NCI-H774 (cell line): ENCODE results near the gene TES.
"Not testable (repeated sequence)": the region's sequence is repeated elsewhere in the genome, so short reads cannot be mapped to it uniquely, and the experiment has no call there.

ENCODE experiments used
- DNase-seq: peaks from one replicate; lab custom pipeline; 2025; lab: John Stamatoyannopoulos, UW

Gene TES

GRCh38 chr7:116210345-116211005 is at the start of gene TES:
Gene TES, plus strand, starts transcription at chr7:116210539. Its CDS starts 169 bp downstream, at chr7:116210708.
- DNase-seq = peak; percentile 80

GRCh38 chr7:116161728-116162127 is 48.6 kb upstream of the TES start:
- DNase-seq = no peak

DNA sequence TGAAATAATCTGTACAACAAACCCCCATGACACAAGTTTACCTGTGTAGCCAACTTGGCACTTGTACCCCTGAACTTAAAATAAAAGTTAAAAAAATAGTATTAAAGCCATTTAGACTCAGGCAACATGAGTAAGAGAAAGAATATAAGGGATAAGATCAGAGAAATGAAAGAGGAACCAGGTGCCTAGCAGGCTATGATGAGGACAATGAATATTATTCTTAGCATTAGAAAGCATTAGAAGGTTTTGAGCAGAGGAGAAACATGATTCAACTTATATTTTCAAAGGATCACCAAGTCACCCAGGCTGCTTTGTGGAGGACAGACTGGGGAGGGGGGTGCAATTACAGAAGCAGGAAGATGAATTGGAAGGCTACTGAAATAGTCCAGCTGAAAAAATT is 48.1 kb upstream of the TES start:
- DNase-seq = no peak

DNA sequence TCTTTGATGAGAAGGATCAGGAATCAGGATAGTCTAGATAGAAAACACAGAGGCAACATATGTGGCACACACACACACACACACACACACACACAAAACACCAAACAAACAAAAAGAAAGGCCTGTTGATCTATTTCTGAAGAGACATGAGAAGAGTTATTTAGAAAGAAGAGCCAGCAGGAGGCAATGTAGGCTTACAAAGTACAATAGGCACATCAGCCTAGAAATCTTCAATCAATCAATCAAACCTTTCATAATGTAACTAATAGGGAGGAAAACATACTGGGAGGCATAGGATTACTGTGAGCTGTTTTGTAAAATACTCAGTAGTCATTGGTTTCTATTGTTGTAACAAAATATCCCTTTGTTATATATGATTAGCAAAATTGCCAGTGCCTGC is 47.3 kb upstream of the TES start:
- DNase-seq = no peak

DNA sequence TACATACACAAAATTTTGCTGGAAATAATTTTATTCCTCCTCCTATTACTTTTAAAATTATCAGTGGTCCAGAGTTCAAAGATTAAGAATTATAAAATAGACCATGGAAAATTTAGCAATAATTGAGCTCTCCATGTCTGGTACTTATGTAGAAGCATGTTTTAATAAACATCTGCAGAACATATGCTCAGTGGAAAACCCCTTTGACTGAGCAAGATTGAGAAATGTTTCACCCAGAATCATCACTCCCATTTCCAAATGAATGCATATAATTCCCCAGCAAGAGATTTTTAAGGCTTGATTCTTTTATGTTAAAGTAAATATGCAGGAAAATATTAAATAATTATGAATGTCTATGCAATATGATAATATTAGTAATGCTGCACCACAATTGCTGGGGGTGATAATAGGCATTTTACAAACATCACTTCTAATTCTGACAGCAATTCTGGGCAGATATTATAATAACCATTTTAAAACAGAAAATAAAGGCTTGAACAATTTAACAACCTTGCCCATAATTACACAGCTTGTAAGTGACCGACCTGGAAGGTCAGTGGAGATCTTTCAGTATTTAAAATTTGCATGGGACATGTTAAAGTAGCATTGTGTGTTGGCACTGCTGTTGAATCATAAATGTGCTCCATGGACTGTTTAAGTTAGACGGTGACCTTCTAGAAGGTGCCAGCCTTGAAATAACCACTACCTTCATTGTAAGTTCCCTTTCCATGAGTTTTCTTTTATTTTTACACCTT is 45.6 kb upstream of the TES start:
- no peak for DNase-seq

DNA sequence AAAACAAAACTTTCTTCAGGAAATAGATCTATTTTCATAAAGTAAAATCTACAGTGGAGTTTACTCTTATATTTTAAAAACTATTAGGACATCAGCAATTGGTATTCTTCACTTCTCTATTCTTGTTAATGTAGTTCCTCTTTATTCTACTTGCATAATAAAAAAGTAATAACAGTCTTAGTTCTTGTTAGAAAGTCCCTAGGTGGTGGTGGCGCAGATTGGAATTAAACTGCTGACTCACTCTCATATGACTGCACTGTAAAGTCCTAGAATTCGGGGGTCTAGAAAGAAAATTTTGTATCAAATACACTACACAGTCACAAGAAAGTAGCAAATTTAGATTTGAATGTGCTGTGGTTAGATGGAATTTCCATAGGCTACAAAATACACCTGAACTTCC is 44.6 kb upstream of the TES start:
- DNase-seq = no peak

GRCh38 chr7:116166156-116166555 is 44.2 kb upstream of the TES start:
- no peak for DNase-seq

GRCh38 chr7:116167177-116167576 is 43.2 kb upstream of the TES start:
- no peak for DNase-seq

DNA sequence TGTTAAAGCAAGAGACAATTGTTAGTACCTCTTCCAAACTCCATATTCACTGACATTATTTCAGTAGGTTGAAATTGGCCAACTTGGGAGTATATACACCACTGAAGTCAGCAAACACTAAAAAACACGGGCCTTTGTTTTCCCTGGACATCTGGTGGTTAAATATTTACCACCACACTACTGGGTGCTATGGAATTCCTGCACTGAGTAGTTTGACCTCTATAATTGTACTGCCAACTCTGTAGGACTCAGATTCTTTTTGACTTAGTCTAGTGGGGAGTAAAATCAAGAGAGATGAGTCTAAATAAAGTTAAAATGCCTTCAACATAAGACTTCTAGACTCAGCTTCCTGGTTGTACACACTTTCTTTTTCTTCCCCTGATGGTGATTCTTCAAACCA is 41.3 kb upstream of the TES start:
- no peak for DNase-seq

DNA sequence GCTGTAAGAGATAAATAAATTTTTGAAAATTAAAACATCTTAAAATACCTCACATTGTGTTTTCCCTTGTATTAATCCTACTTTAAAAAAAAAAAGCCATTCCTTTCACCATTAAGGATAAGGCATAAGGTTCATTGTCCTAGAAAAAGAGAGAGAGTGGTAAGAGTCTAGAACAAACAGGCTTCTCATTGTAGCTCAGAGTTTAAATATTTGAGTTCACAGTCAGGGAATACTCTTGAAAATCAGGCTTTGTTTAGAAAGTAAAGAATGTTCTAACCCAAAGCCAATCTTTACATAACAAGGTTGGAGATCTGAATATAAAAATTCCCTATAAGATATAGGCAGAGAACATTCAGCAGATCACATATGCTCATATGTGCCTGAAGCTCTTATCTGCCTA is 40.2 kb upstream of the TES start:
- DNase-seq = no peak

DNA sequence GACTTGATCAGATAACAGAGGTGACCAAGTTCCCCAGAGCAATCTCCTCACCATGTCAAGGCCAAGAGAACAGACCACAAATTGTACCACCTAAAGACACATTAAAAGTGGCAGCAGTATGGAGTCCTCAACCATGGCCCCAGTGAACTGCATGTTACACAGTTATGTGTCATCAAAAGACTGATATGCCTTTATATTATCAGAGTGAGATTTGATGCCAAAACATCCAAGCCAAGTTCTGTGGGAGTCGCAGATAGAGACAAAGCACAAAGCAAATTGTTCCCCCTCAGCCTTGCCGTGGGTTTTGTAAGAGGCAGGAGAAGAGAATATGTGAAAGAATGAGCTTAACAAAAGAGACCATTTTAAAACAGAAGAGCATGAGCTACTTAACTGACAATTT is 39.2 kb upstream of the TES start:
- no peak for DNase-seq

DNA sequence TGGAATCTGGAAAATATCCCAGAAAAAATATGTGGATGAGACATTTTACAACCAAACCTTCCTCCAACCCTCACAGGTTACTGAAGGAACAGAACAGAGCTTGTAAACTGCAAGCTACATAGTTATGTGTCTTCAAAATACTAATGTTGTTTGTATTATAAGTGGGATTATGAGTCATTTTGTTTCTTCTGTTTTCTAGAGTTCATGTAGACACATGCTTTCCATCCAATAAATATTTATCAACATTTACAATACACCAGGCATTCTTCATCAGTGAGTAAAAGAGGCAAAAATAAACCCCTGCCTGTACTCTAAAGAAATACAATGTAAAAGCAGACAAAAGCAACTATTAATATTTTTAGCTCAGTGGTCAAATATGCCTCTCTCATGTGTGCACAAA is 38.0 kb upstream of the TES start:
- DNase-seq = no peak

GRCh38 chr7:116173051-116174028 is 37.0 kb upstream of the TES start:
- peak; percentile 48 for DNase-seq

- DNase-seq = not testable (repeated sequence)
Observed at GRCh38 chr7:116175095-116175494, 35.2 kb upstream of the TES start.

DNA sequence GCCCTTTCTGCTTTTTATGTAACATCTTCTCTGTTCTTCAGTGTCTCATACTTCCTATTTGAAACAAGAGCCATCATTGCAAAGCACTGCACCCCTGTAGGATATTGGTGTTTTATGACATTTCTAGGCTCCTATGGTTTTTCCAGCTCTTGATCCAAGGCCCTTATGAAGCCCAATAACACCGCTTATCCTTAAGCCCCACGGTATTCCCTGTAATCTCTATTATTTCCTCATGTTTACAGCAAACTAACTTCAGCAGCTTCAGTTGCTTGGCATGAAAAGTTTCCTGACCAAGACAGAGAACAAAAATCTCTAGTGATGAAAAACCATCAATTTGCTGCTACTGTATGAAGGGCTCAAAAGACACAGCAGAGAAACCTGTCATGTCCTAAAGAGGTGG is 34.1 kb upstream of the TES start:
- no peak for DNase-seq

GRCh38 chr7:116177009-116177408 is 33.3 kb upstream of the TES start:
- no peak for DNase-seq

DNA sequence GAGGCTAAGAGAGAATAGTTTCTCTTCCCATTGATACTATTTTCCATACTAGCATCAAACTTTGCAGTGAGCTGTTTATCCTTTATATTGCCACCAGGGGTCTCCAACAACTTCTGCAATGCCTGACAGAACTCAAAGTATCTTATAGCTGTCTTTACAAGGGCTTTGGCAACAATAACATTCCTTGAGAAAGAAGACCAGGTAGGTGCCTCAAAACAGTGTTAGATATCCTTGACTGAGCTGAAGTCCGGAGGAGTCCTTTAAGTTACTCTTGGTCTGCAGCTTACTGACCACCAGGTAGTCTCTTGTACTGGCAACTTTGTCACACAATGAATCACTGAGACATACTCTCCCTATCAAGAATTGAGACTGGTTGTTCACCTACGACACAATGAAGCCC is 30.0 kb upstream of the TES start:
- DNase-seq = no peak

- no peak for DNase-seq
Observed at GRCh38 chr7:116182023-116182422, 28.3 kb upstream of the TES start.

- no peak for DNase-seq
Observed at GRCh38 chr7:116185450-116185849, 24.9 kb upstream of the TES start.

- DNase-seq = no peak
Observed at GRCh38 chr7:116185956-116186355, 24.4 kb upstream of the TES start.

DNA sequence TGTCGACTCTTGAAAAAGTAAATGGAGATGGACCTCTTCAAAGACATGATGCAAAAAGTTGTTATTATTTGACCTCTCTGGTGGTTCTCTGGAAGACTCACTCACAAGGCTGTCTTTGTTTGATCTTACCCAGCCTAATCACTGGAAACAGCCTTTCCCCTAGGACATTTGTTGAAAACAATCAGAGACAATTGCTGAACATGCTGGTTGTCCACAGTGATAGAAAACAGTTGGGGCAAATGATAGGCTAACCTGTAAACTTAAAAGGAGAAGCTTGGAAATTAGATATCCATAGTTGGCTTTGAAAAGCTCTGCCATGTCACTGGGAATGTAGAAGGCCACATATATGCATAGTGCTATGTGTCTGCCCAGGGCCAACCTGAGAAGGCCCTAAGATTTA is 22.9 kb upstream of the TES start:
- no peak for DNase-seq

- DNase-seq = no peak
Observed at GRCh38 chr7:116193329-116194087, 16.8 kb upstream of the TES start.
